ENCODE data around the gene ZSCAN18. TPM values are rescaled to one million over a fixed set of nuclear protein-coding genes. Genes with fewer than 3 reads are reported as not detected.

The ZSCAN18 gene
- total and polyA plus RNA-seq, 2 donors (not counting 3 experiments of a cell fraction or from before 2014, with no cell fraction given) = 15.8 to 17.3 TPM

- DNase-seq (ENCODE audit: low read depth, low spot score) (no peak), FAIRE-seq (no peak)
- H3K27ac ChIP-seq (ENCODE audit: insufficient read depth, low read depth, low read length) = no peak overlapping the region
- H3K4me3 ChIP-seq (replicated peaks in 1 of 3; ENCODE audit: insufficient read depth in 1 of 3, low read depth in 1 of 3, low read length in 3 of 3) = no peak overlapping the region
- H3K79me2 ChIP-seq (ENCODE audit: control insufficient read depth, insufficient read depth, low read length) = no peaks in the 10 kb centered on the region
- dilution Hi-C loops (cut with MboI; ENCODE audit: extremely low pct_ligation_motif_present, low sequenced_read_pairs) (no loop called here), intact Hi-C loops (cut with micrococcal nuclease) (no loop called here)
- H3K9me3 ChIP-seq (replicated peaks; ENCODE audit: control insufficient read depth, insufficient read depth, low read length) = peaks cover 6% of the 10 kb centered on the region
- no peak overlapping the region for H3K9ac ChIP-seq (replicated peaks; ENCODE audit: extremely low read depth, insufficient read depth, low read length)
- H3K4me1 ChIP-seq (ENCODE audit: control insufficient read depth, extremely low read depth, insufficient read depth, low read length) = no peaks in the 10 kb centered on the region
- no peaks in the 10 kb centered on the region for H3K27me3 ChIP-seq (ENCODE audit: control insufficient read depth in 2 of 2, insufficient read depth in 2 of 2, low read length in 2 of 2)
- ChIA-PET CTCF (no interaction called here), POLR2A (no interaction called here)
- H4K20me1 ChIP-seq (replicated peaks; ENCODE audit: control insufficient read depth, extremely low read depth, insufficient read depth, low read length) = no peaks in the 10 kb centered on the region
- H3K36me3 ChIP-seq (ENCODE audit: control insufficient read depth in 2 of 2, extremely low read depth in 1 of 2, insufficient read depth in 2 of 2, low read length in 2 of 2) = no peaks in the 10 kb centered on the region
- no TSS peak for BruUV-seq (replicated peaks)
- no peak overlapping the region for H3K4me2 ChIP-seq (ENCODE audit: insufficient read depth, low read length)
- no peak for TF ChIP-seq FOS (IDR thresholded peaks at IDR 0.05; ENCODE audit: borderline replicate concordance, insufficient read depth, low read length)
- no peak for TF ChIP-seq MYC (IDR thresholded peaks at IDR 0.05; ENCODE audit: low read depth, low read length)
- no peak for TF ChIP-seq POLR2A (IDR thresholded peaks at IDR 0.05; ENCODE audit: low read depth, low read length)
- TF ChIP-seq MAX (IDR thresholded peaks at IDR 0.05; ENCODE audit: insufficient read depth, insufficient read length) = no peak
- TF ChIP-seq JUN (IDR thresholded peaks at IDR 0.05; ENCODE audit: borderline replicate concordance, insufficient read depth, insufficient read length, low read depth) = no peak
- TF ChIP-seq CTCF (IDR thresholded peaks at IDR 0.05; ENCODE audit: extremely low read depth in 1 of 2, insufficient read depth in 1 of 2, low read depth in 1 of 2, low read length in 2 of 2) = no peak
- TF ChIP-seq POLR2AphosphoS5 (IDR thresholded peaks at IDR 0.05; ENCODE audit: insufficient read depth, low read depth, low read length) = no peak
- no peak for TF ChIP-seq GATA2 (IDR thresholded peaks at IDR 0.05; ENCODE audit: insufficient read depth, insufficient read length, low read depth, low read length)
- TF ChIP-seq EZH2 (IDR thresholded peaks at IDR 0.05; ENCODE audit: borderline replicate concordance, low read depth, low read length, severe bottlenecking) = no peak
- no peaks in the 10 kb centered on the region for H3K9me1 ChIP-seq (replicated peaks; ENCODE audit: control insufficient read depth, extremely low read depth, insufficient read depth, low read length)
- no peak overlapping the region for H2AFZ ChIP-seq (ENCODE audit: low read depth, low read length)
These were observed 57.1 kb downstream of the ZSCAN18 start for GRCh38 chr19:58040751-58041525.
